Measurements from ENCODE around the gene ZNF189.

The ZNF189 gene

DNA sequence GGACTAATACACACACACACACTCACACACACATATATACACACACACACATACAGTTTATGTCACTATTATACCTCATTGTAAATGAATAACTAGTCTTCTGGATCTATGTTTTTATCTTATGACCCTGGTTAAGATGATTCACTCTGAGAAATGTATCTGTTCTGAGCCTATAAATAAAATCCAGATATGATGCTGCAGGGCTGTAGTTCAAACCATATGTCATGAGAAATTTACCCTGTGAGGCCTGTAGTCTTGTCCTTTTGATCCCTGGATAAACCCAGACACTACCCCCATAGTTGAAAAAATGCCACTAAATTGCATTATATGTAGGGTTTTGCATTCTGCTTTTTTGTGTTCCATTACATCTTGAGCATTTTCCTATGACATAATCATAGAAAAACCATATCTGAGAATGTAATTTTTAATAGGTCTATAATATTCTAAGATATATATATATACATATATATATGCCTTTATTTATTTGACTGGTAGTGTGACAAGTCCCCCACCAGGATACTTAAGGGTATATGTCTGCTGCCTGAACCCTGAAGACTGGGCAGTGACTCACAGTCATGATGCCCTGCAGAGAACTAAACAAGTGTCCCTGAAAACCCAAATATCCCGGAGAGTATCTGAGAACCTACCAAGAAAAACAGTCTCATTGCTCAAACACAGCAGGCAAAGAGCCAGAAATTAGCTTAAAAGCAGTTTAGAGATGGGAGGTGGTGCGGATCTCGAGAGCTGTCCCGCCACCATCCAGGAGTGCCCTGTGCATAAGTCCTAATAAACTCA lies 55.3 kb downstream of the ZNF189 start:
- H3K27ac ChIP-seq, result no peak overlapping the region
- TF ChIP-seq CTCF (conservative IDR thresholded peaks at IDR 0.05), result no peak

DNA sequence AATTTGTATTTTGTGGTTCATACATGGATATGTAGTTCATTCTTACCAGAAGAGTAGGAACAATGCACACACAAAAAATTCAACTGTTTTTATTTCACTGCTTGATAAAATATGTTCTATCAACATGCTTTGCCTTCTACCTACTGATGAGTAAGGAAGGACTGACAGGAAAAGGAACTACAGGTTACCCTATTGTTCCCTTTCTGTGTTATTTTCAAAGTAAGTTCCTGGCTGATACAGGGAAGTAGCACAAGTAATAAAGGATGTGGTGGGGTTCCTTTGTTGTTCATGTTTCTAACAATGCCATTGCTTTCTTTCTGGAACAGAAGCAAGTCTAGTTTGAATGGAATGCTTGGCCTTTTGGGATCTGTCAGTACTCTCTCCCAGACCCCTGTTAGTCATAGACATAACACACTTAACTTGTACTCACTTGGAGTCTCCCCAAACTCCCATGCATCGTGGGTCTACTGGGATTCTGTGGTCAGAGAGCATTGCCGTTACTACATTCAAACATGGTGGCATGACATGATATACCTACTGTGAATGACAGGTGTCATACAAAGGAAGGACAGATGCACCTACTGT lies 57.1 kb downstream of the ZNF189 start:
- no peak for TF ChIP-seq CTCF (conservative IDR thresholded peaks at IDR 0.05)
- no peak overlapping the region for H3K27ac ChIP-seq

GRCh38 chr9:101457003-101457402 lies 58.4 kb downstream of the ZNF189 start:
- peak; percentile 45 for TF ChIP-seq CTCF (conservative IDR thresholded peaks at IDR 0.05)

DNA sequence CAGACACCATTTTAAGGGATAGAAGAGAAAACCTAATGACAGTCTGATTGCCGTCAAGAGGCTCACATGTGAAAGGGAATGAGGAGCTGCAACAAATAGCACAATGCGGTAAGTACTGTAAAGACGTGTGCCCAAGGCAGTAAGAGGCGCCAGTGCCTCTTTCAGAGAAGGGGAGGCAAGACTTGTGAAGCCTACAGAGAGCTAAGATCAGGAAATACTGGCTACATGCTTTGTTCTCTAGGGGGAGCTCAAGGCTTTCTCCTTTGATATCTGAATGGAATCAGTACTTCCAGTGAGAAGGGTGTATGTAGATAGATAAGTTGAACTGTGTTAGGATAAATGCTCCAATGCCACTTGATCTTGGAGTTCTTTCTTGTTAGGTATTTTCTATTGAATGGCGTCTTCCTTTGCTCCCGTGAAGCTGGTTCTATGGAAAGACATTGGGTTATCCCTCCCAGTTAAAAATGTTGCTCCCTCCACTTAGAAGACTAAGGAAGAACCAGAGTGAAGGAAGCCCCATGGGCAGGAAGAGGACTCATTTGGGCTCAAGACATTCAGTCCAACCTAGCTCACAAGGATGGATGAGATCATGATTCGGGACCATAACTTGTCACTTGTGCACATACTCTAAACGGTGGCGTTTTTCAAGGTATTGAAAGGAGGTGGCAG lies 60.4 kb downstream of the ZNF189 start:
- peak; percentile 86 for TF ChIP-seq CTCF (conservative IDR thresholded peaks at IDR 0.05)
- H3K27ac ChIP-seq, result no peak overlapping the region

More at GRCh38 chr9:101457003-101457402, 58.4 kb downstream of the ZNF189 start:
- H3K27ac ChIP-seq, result no peak overlapping the region
